HepG2 (cell line): ENCODE data around the gene SEC14L2. TPM values are rescaled to one million over a fixed set of nuclear protein-coding genes. Genes with fewer than 3 reads are reported as not detected.

ENCODE experiments used
- DRAP1 ChIP-seq: IDR thresholded peaks from 2 replicates; pipeline ENCODE4 v1.6.1; 2016; ENCODE audit warnings: missing genetic modification reagents, missing compliant biosample characterization
- DZIP1 ChIP-seq: sonication (generic); formaldehyde crosslinking; IDR thresholded peaks from 2 replicates; pipeline ENCODE4 v1.5.0; 2020; ENCODE audit warnings: mild to moderate bottlenecking, missing genetic modification reagents
- E2F1 ChIP-seq: sonication (generic); formaldehyde crosslinking; IDR thresholded peaks from 2 replicates; pipeline ENCODE4 v1.5.0; 2020; ENCODE audit warnings: missing genetic modification reagents
- ELK4 ChIP-seq: sonication (generic); formaldehyde crosslinking; IDR thresholded peaks from 2 replicates; pipeline ENCODE4 v1.9.0; 2021; ENCODE audit warnings: missing genetic modification reagents, borderline replicate concordance
- FOXA1 ChIP-seq, 2 experiments: fragments of 450-650 bp in 1 of 2; sonication (generic) in 1 of 2; formaldehyde crosslinking in 1 of 2; IDR thresholded peaks; 2 replicates each; pipeline versions ENCODE4 v1.4.0 to v1.6.1; 2016 to 2020; ENCODE audit warnings: missing genetic modification reagents in 1 of 2
- NR2F6 ChIP-seq, 2 experiments: IDR thresholded peaks; 2 replicates each; pipeline ENCODE4 v1.6.1; 2016; ENCODE audit warnings: antibody characterized with exemption in 1 of 2, mild to moderate bottlenecking in 1 of 2
- RAD51 ChIP-seq: fragments of 450-650 bp; IDR thresholded peaks from 2 replicates; pipeline ENCODE4 v1.6.1; 2016; ENCODE audit warnings: borderline replicate concordance
- SATB2 ChIP-seq: sonication (generic); formaldehyde crosslinking; IDR thresholded peaks from 2 replicates; pipeline ENCODE4 v1.5.0; 2020; ENCODE audit warnings: missing genetic modification reagents
- TEF ChIP-seq: sonication (generic); formaldehyde crosslinking; IDR thresholded peaks from 2 replicates; pipeline ENCODE4 v1.5.0; 2020; ENCODE audit warnings: missing genetic modification reagents
- TFDP1 ChIP-seq: IDR thresholded peaks from 2 replicates; pipeline ENCODE4 v1.6.1; 2016; ENCODE audit warnings: missing compliant biosample characterization, missing genetic modification reagents, borderline replicate concordance
- ZBTB4 ChIP-seq: sonication (generic); formaldehyde crosslinking; IDR thresholded peaks from 2 replicates; pipeline ENCODE4 v1.4.0; 2020; ENCODE audit warnings: missing genetic modification reagents, mild to moderate bottlenecking, borderline replicate concordance
- ZNF275 ChIP-seq: sonication (generic); formaldehyde crosslinking; IDR thresholded peaks from 2 replicates; pipeline ENCODE4 v1.8.0; 2022; ENCODE audit warnings: missing genetic modification reagents, mild to moderate bottlenecking, inconsistent platforms, borderline replicate concordance
- ZNF383 ChIP-seq: sonication (generic); formaldehyde crosslinking; IDR thresholded peaks from 2 replicates; pipeline ENCODE4 v1.4.0; 2020; ENCODE audit warnings: missing genetic modification reagents, mild to moderate bottlenecking, borderline replicate concordance
- ZNF816 ChIP-seq: sonication (generic); formaldehyde crosslinking; IDR thresholded peaks from 2 replicates; pipeline ENCODE4 v1.8.0; 2022; ENCODE audit warnings: missing genetic modification reagents, mild to moderate bottlenecking, borderline replicate concordance
- polyA plus RNA-seq, 8 experiments: library from polyadenylated mRNA; depleted of rRNA in 3 of 8; stranded (reverse) in 7 of 8; unstranded in 1 of 8; fragments of >200 nt; fragmentation: Illumina TruSeq in 4 of 8; extraction: Trizol in 4 of 8; gene quantifications; 2 replicates each; pipeline versions ENCODE4 v1.2.1 to v1.2.3, GENCODE V29; 2011 to 2016; ENCODE audit warnings: low read depth in 4 of 8, missing spikeins in 1 of 8, mixed read lengths in 1 of 8; ENCODE audit not compliant: insufficient read depth in 1 of 8
- total RNA-seq, 5 experiments: library from RNA; depleted of rRNA; stranded (reverse); fragments of >200 nt; fragmentation: Illumina TruSeq; extraction: Trizol; gene quantifications; 2 replicates each; pipeline ENCODE4 v1.2.3, GENCODE V29; 2016; ENCODE audit warnings: low read depth in 1 of 5

SEC14L2 gene
- total and polyA plus RNA-seq, 2 of the 13 experiments (the other 11 are each of a cell fraction or from before 2014, with no cell fraction given): 4.1 to 5.1 TPM

GRCh38 chr22:30423301-30423958 lies 26.6 kb downstream of the SEC14L2 start (continued):
- TF ChIP-seq DRAP1 (no peak), DZIP1 (CRISPR knock-in tag) (peak; percentile 82; the same call in 1 of the 2 replicates), RAD51 (no peak), ZNF275 (CRISPR knock-in tag) (peak; percentile 90), ELK4 (CRISPR knock-in tag) (peak; percentile 90; the same call in 1 of the 2 replicates), NR2F6 (IDR thresholded peaks at IDR 0.05) (peak; percentile 54; the same call in 1 of the 2 replicates), NR2F6 (CRISPR knock-in tag; IDR thresholded peaks at IDR 0.05) (peak; percentile 39; the same call in 1 of the 2 replicates), SATB2 (CRISPR knock-in tag) (peak; percentile 77; the same call in 1 of the 2 replicates), TFDP1 (CRISPR knock-in tag) (peak; percentile 74; the same call in 1 of the 2 replicates), TEF (peak; percentile 48; the same call in 1 of the 2 replicates), ZNF383 (CRISPR knock-in tag) (peak; percentile 88; the same call in 1 of the 2 replicates), ZBTB4 (CRISPR knock-in tag) (0 out of 2 replicates have a peak, but pooled peaks have one; percentile 12), E2F1 (CRISPR knock-in tag) (peak; percentile 84), FOXA1 (IDR thresholded peaks at IDR 0.05) (no peak), FOXA1 (CRISPR knock-in tag; IDR thresholded peaks at IDR 0.05) (0 out of 2 replicates have a peak, but pooled peaks have one; percentile 4), ZNF816 (CRISPR knock-in tag) (peak; percentile 66; the same call in 1 of the 2 replicates)
